Vagina (tissue), 2 donors: ENCODE measurements around the gene FCMR. TPM values are rescaled to one million over a fixed set of nuclear protein-coding genes. Genes with fewer than 3 reads are reported as not detected.
"Not testable (repeated sequence)": the region's sequence is repeated elsewhere in the genome, so short reads cannot be mapped to it uniquely, and the experiment has no call there.

Experiments used
- DNase-seq, 2 donors: peaks; one replicate each; pipeline ENCODE4 v3.0.0-alpha.2; 2017; ENCODE audit errors: extremely low spot score in 2 of 2
- H3K27ac ChIP-seq: fragments of 200-600 bp; sonication (generic); one replicate; pipeline ENCODE4 v1.5.1; 2019
- H3K27me3 ChIP-seq: fragments of 200-600 bp; sonication (generic); one replicate; pipeline ENCODE4 v1.5.1; 2019
- H3K36me3 ChIP-seq, 2 donors: fragments of 200-600 bp; sonication (generic); one replicate each; pipeline ENCODE4 v1.5.1; 2017 to 2019
- H3K4me1 ChIP-seq: fragments of 200-600 bp; sonication (generic); one replicate; pipeline ENCODE4 v1.5.1; 2019
- H3K4me3 ChIP-seq, 2 donors: fragments of 200-600 bp; sonication (generic); 1 replicate in 1 of 2; 2 replicates in 1 of 2; pipeline ENCODE4 v1.5.1; 2016 to 2019
- H3K9me3 ChIP-seq: fragments of 200-600 bp; sonication (generic); one replicate; pipeline ENCODE4 v1.5.1; 2019
- CTCF ChIP-seq, 3 experiments: fragments of 450-650 bp in 2 of 3; fragments of 200-600 bp in 1 of 3; sonication (generic) in 1 of 3; IDR thresholded peaks; one replicate each; pipeline ENCODE4 v1.5.1; 2017 to 2019; ENCODE audit warnings: antibody characterized with exemption in 3 of 3, mild to moderate bottlenecking in 2 of 3, moderate library complexity in 2 of 3
- POLR2A ChIP-seq, 2 donors: fragments of 450-650 bp; IDR thresholded peaks; one replicate each; pipeline ENCODE4 v1.6.1; 2017; ENCODE audit warnings: antibody characterized with exemption in 2 of 2, mild to moderate bottlenecking in 2 of 2, moderate library complexity in 2 of 2
- POLR2AphosphoS5 ChIP-seq, 2 donors: sonication (generic); formaldehyde crosslinking; IDR thresholded peaks; one replicate each; pipeline ENCODE4 v1.9.0; 2017; ENCODE audit warnings: antibody characterized with exemption in 2 of 2, mild to moderate bottlenecking in 2 of 2, low read depth in 1 of 2; ENCODE audit not compliant: insufficient read depth in 1 of 2
- intact Hi-C: fragments of 100-400 bp; cut with DNase I; formaldehyde crosslinking; loops from one replicate; pipeline ENCODE4 v1.15.1; 2023
- total RNA-seq: library from RNA; depleted of rRNA; stranded (reverse); fragments of >200 nt; gene quantifications from one replicate; pipeline ENCODE4 v1.2.3, GENCODE V29; 2016

FCMR gene
- total RNA-seq, 1 donor from 2014 or later = 12.3 TPM

- H3K9me3 ChIP-seq = no peaks in the 10 kb centered on the region
- H3K4me1 ChIP-seq = no peaks in the 10 kb centered on the region
- no peaks in the 10 kb centered on the region for H3K27me3 ChIP-seq
- TF ChIP-seq CTCF (IDR thresholded peaks at IDR 0.05) = no peak
- TF ChIP-seq POLR2A (IDR thresholded peaks at IDR 0.05) = no peak
- no peak for TF ChIP-seq POLR2AphosphoS5 (IDR thresholded peaks at IDR 0.05; ENCODE audit: insufficient read depth in 1 of 2, low read depth in 1 of 2)
- intact Hi-C loops = no loop called here
- DNase-seq = no peak
- no peaks in the 10 kb centered on the region for H3K36me3 ChIP-seq
- H3K4me3 ChIP-seq = no peak overlapping the region
- H3K27ac ChIP-seq = no peak overlapping the region
These were observed 64.9 kb downstream of the FCMR start for GRCh38 chr1:206856674-206857464.

- intact Hi-C loops = no loop called here
- no peak for DNase-seq
- Histone ChIP-seq H3K36me3 (no peaks in the 10 kb centered on the region), H3K9me3 (no peaks in the 10 kb centered on the region), H3K4me3 (no peak overlapping the region), H3K27me3 (no peaks in the 10 kb centered on the region), H3K4me1 (no peaks in the 10 kb centered on the region), H3K27ac (no peak overlapping the region)
- TF ChIP-seq POLR2AphosphoS5 (IDR thresholded peaks at IDR 0.05; ENCODE audit: insufficient read depth in 1 of 2, low read depth in 1 of 2) (no peak), POLR2A (IDR thresholded peaks at IDR 0.05) (no peak), CTCF (IDR thresholded peaks at IDR 0.05) (no peak)
These were observed 65.9 kb downstream of the FCMR start for GRCh38 chr1:206855859-206856258.

GRCh38 chr1:206854401-206855129 lies 67.2 kb downstream of the FCMR start:
- no peaks in the 10 kb centered on the region for H3K9me3 ChIP-seq
- no peak for DNase-seq

GRCh38 chr1:206853696-206854095 lies 68.0 kb downstream of the FCMR start:
- H3K4me1 ChIP-seq, DNase-seq, H3K9me3 ChIP-seq, intact Hi-C loops, H3K36me3 ChIP-seq, H3K4me3 ChIP-seq, H3K27me3 ChIP-seq, H3K27ac ChIP-seq: not testable (repeated sequence)

More at GRCh38 chr1:206854401-206855129, 67.2 kb downstream of the FCMR start:
- Histone ChIP-seq H3K4me1 (no peaks in the 10 kb centered on the region), H3K27me3 (no peaks in the 10 kb centered on the region), H3K27ac (no peak overlapping the region), H3K4me3 (no peak overlapping the region), H3K36me3 (no peaks in the 10 kb centered on the region)
- no peak for TF ChIP-seq POLR2A (IDR thresholded peaks at IDR 0.05)
- intact Hi-C loops = no loop called here

Other genes with a start within 250 kb of the FCMR start
- gene MAPKAPK2, start 237.0 kb downstream of the FCMR start, total RNA-seq = 51.1 TPM
- not detected for gene IL19, start 151.2 kb downstream of the FCMR start, total RNA-seq
- 2.7 TPM for gene IL10, start 149.4 kb downstream of the FCMR start, total RNA-seq
- gene IL20, start 56.3 kb downstream of the FCMR start, total RNA-seq = not detected
- gene IL24, start 24.5 kb downstream of the FCMR start, total RNA-seq = 1.5 TPM
- 0.25 TPM for gene PIGR, start 24.5 kb upstream of the FCMR start, total RNA-seq
- not detected for gene FCAMR, start 48.5 kb upstream of the FCMR start, total RNA-seq
- 11.8 TPM for gene C1orf116, start 110.8 kb upstream of the FCMR start, total RNA-seq
- 25.3 TPM for gene YOD1, start 129.3 kb upstream of the FCMR start, total RNA-seq
- gene PFKFB2, start 131.3 kb upstream of the FCMR start, total RNA-seq = 6.9 TPM
- not detected for gene C4BPB, start 166.9 kb upstream of the FCMR start, total RNA-seq
- not detected for gene C4BPA, start 182.3 kb upstream of the FCMR start, total RNA-seq